ENCODE measurements around the gene KIF16B. TPM values are rescaled to one million over a fixed set of nuclear protein-coding genes. Genes with fewer than 3 reads are reported as not detected.
A peak's percentile ranks its signal among the peaks of the same experiment; 100 is the strongest.

The KIF16B gene
- total and polyA plus RNA-seq, 2 of the 13 experiments (the other 11 are each of a cell fraction or from before 2014, with no cell fraction given) = 6.9 to 18.0 TPM

DNA sequence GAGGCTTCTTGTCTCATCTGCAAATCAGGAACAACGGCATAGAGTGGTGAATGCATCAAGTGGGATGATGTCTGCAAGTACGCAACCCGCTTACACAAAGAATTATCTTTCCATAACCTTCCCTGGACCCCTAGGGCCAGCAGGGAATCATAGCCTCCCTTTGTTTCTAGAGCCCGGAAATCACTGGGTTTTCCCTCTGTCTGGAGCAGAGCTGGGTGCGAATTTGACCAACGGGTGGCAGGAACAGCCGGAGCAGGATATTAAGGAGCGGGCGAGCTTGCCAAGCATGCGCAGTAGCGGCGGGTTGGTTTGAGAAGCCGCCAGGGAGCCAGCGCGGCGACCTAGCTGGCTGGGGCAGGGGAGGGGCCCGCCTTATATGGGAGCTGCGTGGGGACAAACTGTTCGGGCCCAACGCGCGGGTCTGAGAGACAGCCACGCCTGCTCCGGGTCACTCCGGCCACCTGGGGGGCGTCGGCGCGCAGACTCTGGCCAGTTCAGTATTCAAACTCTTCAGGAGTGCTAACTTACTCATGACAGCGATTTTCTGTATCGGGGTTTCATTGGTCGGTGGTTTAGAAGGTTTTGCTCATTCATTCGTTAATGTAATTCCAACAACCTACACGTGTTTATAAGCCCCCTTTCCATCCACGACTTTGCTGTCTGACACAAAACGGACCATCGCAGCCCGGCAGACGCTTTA, 1.6 kb upstream of the KIF16B start (continued):
- TF ChIP-seq, protein P1, sequence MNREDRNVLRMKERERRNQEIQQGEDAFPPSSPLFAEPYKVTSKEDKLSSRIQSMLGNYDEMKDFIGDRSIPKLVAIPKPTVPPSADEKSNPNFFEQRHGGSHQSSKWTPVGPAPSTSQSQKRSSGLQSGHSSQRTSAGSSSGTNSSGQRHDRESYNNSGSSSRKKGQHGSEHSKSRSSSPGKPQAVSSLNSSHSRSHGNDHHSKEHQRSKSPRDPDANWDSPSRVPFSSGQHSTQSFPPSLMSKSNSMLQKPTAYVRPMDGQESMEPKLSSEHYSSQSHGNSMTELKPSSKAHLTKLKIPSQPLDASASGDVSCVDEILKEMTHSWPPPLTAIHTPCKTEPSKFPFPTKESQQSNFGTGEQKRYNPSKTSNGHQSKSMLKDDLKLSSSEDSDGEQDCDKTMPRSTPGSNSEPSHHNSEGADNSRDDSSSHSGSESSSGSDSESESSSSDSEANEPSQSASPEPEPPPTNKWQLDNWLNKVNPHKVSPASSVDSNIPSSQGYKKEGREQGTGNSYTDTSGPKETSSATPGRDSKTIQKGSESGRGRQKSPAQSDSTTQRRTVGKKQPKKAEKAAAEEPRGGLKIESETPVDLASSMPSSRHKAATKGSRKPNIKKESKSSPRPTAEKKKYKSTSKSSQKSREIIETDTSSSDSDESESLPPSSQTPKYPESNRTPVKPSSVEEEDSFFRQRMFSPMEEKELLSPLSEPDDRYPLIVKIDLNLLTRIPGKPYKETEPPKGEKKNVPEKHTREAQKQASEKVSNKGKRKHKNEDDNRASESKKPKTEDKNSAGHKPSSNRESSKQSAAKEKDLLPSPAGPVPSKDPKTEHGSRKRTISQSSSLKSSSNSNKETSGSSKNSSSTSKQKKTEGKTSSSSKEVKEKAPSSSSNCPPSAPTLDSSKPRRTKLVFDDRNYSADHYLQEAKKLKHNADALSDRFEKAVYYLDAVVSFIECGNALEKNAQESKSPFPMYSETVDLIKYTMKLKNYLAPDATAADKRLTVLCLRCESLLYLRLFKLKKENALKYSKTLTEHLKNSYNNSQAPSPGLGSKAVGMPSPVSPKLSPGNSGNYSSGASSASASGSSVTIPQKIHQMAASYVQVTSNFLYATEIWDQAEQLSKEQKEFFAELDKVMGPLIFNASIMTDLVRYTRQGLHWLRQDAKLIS (CRISPR knock-in tag; IDR thresholded peaks at IDR 0.05) = no peak
- TF ChIP-seq IRF9 (CRISPR knock-in tag; IDR thresholded peaks at IDR 0.05; ENCODE audit: borderline replicate concordance) (peak; percentile 89; the same call in 1 of the 2 replicates), DMAP1 (CRISPR knock-in tag; IDR thresholded peaks at IDR 0.05) (peak; percentile 72), SRSF4 (IDR thresholded peaks at IDR 0.05; ENCODE audit: low read depth, low read length, poor library complexity, severe bottlenecking) (no peak), ZNF768 (CRISPR knock-in tag; IDR thresholded peaks at IDR 0.05) (peak; percentile 78), ARID3A (IDR thresholded peaks at IDR 0.05; ENCODE audit: low read depth, low read length) (peak; percentile 82), IKZF1 (IDR thresholded peaks at IDR 0.05) (no peak), ZNF598 (CRISPR knock-in tag; IDR thresholded peaks at IDR 0.05; ENCODE audit: borderline replicate concordance) (peak; percentile 27; the same call in 1 of the 2 replicates), ZBED4 (CRISPR knock-in tag; IDR thresholded peaks at IDR 0.05; ENCODE audit: borderline replicate concordance) (peak; percentile 94), NFYC (CRISPR knock-in tag; IDR thresholded peaks at IDR 0.05) (0 out of 2 replicates have a peak, but pooled peaks have one; percentile 11), GABPB1 (CRISPR knock-in tag; IDR thresholded peaks at IDR 0.05) (peak; percentile 81), ZFX (CRISPR knock-in tag; IDR thresholded peaks at IDR 0.05; ENCODE audit: low read depth) (peak; percentile 67), HOXA3 (CRISPR knock-in tag; IDR thresholded peaks at IDR 0.05) (peak; percentile 78), MBD4 (IDR thresholded peaks at IDR 0.05; ENCODE audit: borderline replicate concordance, low read length) (no peak), HDAC2 (CRISPR knock-in tag; IDR thresholded peaks at IDR 0.05) (peak; percentile 48; the same call in 1 of the 2 replicates)
- TF ChIP-seq, protein P2, sequence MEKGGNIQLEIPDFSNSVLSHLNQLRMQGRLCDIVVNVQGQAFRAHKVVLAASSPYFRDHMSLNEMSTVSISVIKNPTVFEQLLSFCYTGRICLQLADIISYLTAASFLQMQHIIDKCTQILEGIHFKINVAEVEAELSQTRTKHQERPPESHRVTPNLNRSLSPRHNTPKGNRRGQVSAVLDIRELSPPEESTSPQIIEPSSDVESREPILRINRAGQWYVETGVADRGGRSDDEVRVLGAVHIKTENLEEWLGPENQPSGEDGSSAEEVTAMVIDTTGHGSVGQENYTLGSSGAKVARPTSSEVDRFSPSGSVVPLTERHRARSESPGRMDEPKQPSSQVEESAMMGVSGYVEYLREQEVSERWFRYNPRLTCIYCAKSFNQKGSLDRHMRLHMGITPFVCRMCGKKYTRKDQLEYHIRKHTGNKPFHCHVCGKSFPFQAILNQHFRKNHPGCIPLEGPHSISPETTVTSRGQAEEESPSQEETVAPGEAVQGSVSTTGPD (CRISPR knock-in tag; IDR thresholded peaks at IDR 0.05) = peak; percentile 69; the same call in 1 of the 2 replicates
